HK-2 (cell line): ENCODE measurements around the gene MARK3.

Experiments
- DNase-seq: peaks from one replicate; pipeline ENCODE4 v3.0.0-alpha.2; 2018; ENCODE audit not compliant: unreplicated experiment

The MARK3 gene

GRCh38 chr14:103366741-103367140, 18.5 kb upstream of the MARK3 start:
- no peak for DNase-seq

- DNase-seq = no peak
These were observed 17.2 kb upstream of the MARK3 start for GRCh38 chr14:103367995-103368394.

GRCh38 chr14:103370087-103370486, 15.1 kb upstream of the MARK3 start:
- no peak for DNase-seq

GRCh38 chr14:103372017-103372416, 13.2 kb upstream of the MARK3 start:
- no peak for DNase-seq

- DNase-seq = peak; percentile 82
These were observed 12.5 kb upstream of the MARK3 start for GRCh38 chr14:103372552-103373304.

- DNase-seq = no peak
These were observed 11.1 kb upstream of the MARK3 start for GRCh38 chr14:103374121-103374520.

- DNase-seq = no peak
These were observed 7.6 kb upstream of the MARK3 start for GRCh38 chr14:103377522-103378037.

- DNase-seq = no peak
These were observed 7.0 kb upstream of the MARK3 start for GRCh38 chr14:103378038-103378854.

GRCh38 chr14:103380719-103381377, 4.4 kb upstream of the MARK3 start:
- DNase-seq = no peak

- DNase-seq = no peak
These were observed 2.8 kb upstream of the MARK3 start for GRCh38 chr14:103382376-103382775.

GRCh38 chr14:103384450-103385151, 614 bp upstream of the MARK3 start:
- DNase-seq = no peak

- peak; percentile 65 for DNase-seq
These were observed 906 bp downstream of the MARK3 start for GRCh38 chr14:103385929-103386712.

GRCh38 chr14:103386713-103387329, 1.6 kb downstream of the MARK3 start:
- DNase-seq = no peak

GRCh38 chr14:103388664-103389063, 3.4 kb downstream of the MARK3 start:
- DNase-seq = no peak

- DNase-seq = no peak
These were observed 5.4 kb downstream of the MARK3 start for GRCh38 chr14:103390605-103391004.

GRCh38 chr14:103391048-103391447, 5.8 kb downstream of the MARK3 start:
- DNase-seq = no peak

- DNase-seq = no peak
These were observed 6.9 kb downstream of the MARK3 start for GRCh38 chr14:103392106-103392505.

GRCh38 chr14:103392572-103392971, 7.4 kb downstream of the MARK3 start:
- DNase-seq = no peak

GRCh38 chr14:103393070-103393469, 7.9 kb downstream of the MARK3 start:
- DNase-seq = no peak
